Fibroblast of skin of scalp (primary cell): ENCODE data around the gene DTNB.
"Not testable (repeated sequence)": the region's sequence is repeated elsewhere in the genome, so short reads cannot be mapped to it uniquely, and the experiment has no call there.

Experiments used
- DNase-seq: peaks from one replicate; pipeline ENCODE4 v3.0.0-alpha.2; 2013

DTNB gene

DNA sequence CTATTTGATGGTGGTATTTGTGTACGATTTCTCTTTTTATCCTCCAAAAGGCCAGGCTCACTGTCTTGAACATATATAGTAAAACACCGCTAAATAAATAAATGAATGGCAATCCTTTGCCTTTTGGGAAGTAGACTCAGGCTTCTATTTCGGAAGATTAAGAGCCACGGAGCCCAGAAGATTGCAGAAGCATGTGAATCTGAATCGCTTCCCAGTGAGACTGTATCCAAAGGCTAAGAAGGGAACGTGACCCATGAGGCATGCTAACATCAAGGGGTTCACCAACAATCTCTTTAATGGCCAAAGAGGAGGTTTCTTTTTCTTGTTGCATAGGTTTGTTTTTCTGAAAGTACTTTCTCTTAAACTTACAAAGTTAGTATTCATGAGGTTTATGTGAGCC lies 261.6 kb downstream of the DTNB start:
- DNase-seq, result no peak

DNA sequence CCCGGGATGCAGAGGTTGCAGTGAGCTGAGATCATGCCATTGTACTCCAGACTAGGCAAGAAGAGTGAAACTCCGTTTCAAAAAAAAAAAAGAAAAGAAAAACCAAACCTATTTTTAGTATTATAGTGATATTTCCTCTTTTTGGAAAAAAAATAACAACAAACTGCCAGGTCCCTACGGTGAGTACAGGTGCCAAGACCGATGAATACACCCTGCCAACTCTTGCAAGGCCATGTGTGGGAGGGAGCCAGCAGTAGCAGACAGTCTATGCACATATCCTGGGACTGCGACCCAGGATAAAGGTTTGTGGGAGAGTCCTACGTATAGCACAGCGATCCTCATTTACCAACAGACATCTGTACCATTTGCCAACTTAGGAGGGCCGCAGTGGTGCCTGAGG lies 262.1 kb downstream of the DTNB start:
- no peak for DNase-seq

- DNase-seq, result no peak
These were observed 263.0 kb downstream of the DTNB start for GRCh38 chr2:25410370-25410769.

GRCh38 chr2:25409468-25409867 lies 263.9 kb downstream of the DTNB start:
- DNase-seq, result no peak

DNA sequence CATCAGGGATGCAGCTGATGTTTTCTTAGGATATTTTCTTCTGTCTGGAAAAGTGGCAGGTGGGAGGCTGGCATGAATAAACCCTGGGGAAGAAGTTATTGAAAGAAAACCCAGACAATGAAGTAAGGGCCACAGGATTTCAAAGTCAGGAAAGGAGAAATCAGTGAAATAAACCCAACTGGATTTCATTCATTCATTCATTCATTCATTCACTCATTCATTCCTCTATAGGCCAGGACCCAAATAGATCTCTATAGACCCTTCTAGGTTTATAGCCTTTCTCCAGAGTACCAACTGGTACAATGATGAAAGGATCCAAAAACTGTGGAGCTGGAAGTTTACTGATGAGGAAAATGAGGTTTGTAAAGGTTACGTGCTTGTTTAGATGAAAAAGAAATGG lies 264.3 kb downstream of the DTNB start:
- no peak for DNase-seq

- no peak for DNase-seq
These were observed 267.6 kb downstream of the DTNB start for GRCh38 chr2:25405611-25406295.

DNA sequence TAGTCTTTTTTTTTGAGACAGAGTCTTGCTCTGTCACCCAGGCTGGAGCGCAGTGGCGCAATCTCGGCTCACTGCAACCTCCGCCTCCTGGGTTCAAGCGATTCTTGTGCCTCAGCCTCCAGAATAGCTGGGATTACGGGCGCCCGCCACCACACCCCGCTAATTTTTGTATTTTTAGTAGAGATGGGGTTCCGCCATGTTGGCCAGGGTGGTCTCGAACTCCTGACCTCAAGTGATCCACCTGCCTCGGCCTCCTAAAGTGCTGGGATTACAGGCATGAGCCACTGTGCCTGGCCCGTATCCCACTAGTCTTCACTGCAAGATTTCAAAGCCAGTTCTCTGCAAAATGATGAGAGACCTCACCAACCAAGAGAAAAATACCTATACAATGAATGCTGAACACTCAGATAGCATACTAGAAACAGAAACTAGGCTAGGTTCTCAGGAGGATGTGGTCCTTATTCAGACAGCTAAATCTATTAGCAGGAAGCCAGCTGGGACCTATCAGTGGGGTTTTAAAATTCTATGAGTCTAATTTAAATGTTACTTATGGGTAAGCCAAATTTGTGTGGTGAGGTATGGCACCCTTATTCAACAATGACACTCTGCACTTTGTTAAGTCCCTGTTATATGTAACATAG lies 270.1 kb downstream of the DTNB start:
- DNase-seq, result not testable (repeated sequence)

GRCh38 chr2:25402477-25402876 lies 270.9 kb downstream of the DTNB start:
- no peak for DNase-seq

DNA sequence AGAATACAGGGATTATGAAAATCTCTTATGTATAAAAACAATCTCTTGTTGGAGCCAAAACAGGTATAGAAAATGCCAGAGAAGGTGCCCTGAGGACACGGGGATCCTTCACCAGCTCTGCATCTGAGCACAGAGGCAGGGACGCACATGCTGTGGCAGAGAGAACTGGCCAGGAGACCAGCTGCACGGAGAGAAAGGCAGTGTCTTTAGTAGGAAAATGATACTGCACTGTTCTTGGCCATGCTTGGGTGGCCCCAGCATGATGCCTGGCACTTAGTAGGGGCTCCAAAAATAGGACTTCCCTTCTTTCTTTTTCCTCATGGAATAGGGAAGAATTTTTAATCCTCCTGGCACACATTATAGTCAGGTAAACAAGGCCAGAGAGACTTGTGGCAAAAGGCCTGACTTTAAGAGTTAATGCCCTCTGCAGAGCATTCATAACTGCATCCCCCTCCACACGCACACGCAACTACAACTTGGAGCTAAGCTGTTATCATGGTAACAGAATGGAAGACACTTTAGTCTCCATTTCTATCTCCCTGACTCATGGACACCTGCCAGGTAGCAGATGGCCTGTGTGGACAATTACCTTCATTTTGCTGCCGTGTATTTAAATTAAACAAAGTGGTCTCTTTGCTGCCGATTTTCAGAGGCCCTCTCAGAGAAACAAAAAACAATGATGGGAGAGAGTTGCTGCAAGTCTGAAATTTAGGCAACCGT lies 271.9 kb downstream of the DTNB start:
- DNase-seq, result no peak

GRCh38 chr2:25400576-25401216 lies 272.7 kb downstream of the DTNB start:
- no peak for DNase-seq

DNA sequence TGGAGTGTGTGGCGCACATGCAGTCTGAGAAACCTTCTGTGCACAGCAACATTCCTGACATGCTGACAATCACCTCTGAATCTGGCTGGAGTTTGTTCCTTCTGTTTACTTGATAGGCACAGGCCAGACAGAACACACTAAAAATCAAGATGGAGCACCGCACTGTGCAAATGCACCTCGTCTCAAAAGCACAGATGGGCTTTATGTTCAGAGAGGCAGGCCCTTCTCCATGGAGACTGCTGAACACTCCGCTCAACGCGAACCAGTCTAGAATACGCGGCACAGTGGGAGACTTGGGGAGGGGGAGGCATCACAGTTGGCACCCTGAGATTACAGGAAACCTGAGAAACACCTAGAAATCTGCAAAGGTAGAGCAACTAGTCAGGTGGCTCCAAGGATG lies 273.2 kb downstream of the DTNB start:
- no peak for DNase-seq

DNA sequence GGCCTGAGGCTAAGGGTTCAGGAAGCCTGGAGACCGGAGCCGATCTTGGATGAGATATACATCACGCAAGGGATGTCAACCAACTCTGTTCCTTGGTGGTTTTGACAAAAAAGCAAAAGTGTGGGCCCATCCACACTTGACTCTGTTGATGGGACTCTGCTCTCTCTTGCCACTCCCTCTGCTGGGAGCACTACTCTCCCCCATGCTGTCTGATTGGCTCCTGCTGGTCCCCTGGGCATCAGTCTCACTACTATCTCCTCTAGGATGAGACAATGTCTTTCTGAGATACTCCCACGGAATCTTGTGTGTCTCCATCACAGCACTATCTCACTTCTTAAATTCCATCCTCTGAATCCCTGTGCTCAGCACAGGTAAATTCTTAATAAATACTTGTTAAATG lies 274.8 kb downstream of the DTNB start:
- no peak for DNase-seq

DNA sequence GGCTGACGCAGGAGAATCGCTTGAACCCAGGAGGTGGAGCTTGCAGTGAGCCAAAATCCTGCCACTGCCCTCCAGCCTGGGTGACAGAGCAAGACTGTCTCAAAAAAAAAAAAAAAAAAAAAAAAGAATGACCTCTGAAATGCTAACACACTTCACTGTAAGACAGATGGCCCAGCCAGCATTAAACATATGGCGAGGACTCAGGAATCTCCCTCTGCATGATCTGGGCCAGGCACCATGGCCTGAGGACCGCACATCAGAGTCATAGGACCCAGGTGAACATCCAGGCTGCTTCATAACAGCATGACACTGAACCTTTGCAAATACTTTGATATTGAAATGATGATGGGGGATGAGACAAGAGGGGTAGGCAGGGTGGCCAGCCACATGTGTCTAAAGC lies 275.6 kb downstream of the DTNB start:
- no peak for DNase-seq

GRCh38 chr2:25389161-25389560 lies 284.2 kb downstream of the DTNB start:
- no peak for DNase-seq

DNA sequence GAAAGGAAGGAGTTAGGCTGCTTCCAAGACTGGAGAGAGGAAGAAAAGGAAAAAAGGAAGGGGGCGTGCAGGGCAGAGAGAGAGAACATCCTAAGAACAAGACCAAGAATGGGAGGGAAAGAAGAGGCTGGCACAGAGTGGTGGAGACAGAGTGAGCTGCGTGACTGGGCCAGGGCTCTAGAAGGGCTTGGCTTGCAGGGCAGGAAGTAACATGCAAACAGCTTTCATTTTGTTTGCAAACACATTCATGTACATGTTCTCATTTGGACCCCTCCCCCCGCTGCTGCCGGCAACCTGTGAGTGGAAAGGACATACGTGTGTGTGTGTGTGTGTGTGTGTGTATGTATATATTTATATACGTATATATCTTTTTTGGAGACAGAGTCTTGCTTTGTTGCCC lies 284.9 kb downstream of the DTNB start:
- no peak for DNase-seq

- DNase-seq, result no peak
These were observed 285.4 kb downstream of the DTNB start for GRCh38 chr2:25387876-25388449.

DNA sequence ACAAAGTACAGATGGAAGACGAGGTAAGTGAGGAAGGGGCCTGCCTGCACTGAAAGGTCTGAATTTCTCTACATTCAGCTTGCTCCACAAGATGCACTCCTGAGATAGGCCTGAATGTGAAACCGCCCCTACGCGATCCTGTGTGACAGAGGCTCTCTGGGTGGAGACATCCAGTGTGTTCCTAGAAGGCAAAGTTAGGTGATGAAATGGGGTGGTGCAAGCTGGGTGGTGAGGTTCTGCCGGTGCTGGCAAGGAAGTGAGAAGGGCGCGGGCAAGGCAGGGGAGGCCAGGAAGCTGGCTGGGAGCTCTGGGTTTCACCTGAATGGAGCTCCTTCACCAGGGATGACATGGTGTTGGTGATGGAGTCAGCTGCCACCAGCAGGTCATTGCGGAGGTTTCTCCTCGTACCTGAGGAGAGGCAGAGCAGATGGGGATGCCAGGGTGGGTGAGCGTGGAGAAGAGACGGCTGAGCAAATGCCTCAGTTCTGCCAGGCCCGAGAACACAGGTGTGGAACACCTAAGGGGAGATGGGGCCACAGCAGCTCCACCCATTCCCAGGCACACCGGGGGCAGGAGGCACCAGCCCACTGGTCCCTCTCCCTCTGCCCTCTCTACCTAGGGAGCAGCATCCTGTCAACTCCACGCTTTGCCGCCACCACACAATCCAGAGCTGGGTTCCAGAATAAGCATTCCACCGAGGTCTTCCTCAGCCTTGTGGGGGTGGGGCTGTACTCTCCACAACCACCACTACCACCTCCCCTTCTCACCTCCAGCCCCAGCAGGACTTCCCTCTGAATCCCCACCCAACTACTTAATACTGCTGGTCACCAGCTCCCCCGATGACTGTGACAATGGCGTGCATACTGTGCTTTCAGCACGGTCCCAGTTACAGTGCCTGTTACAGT lies 286.2 kb downstream of the DTNB start:
- no peak for DNase-seq

DNA sequence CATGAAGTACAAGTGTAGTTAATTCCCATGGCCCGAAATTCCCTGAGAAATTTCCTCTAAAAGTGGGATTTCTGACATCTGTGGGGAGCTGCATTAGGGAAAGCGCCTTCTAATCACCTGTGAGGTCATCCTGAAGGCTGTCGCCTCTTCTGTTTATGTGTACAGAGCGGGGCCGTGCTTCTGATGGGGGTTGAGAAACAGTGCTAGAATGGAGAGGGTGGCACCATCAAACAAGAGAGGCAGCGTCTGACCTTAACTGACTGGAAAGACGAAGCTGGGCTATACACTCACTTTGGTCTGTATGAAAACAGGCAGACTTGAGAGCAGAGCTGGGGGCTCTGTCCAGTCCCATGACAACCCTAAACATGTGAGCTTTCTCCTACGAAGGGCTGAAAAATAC lies 287.5 kb downstream of the DTNB start:
- DNase-seq, result no peak

DNA sequence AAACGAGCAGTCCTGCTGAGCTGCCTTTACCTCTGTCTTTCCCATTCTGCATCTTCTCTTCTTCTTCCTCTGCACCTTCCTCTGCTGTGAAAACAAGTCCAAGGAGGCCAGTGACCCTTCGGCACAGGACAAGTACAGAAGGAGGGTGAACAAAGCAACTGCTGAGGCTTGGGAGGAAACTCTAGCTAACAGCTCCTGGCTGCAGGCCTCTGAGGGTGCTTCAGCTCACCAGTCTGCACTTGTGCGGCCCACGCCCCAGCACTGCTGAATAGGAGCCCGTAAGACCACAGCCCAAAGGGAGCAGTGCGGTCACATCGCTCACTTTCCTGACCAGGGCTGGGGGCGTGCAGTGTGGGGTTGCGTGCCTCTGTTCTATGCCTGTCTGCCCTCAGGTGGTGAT lies 289.6 kb downstream of the DTNB start:
- no peak for DNase-seq

DNA sequence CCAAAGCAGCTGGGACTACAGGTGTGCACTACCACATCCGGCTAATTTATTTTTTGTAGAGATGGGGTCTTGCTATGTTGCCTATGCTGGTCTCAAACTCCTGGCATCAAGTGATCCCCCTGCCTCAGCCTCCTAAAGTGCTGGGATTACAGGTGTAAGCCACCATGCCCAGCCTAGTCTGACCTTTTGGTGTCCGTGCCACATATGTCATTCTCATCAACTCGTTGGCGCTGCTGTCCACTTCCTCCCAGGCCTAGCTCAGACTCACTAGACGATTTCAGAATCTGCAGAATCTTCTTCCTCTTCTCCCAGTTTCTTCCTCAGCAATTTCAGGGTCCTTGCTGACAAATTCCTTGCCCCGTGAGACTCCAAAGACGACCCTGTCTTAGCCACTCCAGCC lies 291.9 kb downstream of the DTNB start:
- no peak for DNase-seq

- no peak for DNase-seq
These were observed 292.6 kb downstream of the DTNB start for GRCh38 chr2:25380586-25381375.
